ENCODE results near the gene TSR2. TPM values are rescaled to one million over a fixed set of nuclear protein-coding genes. Genes with fewer than 3 reads are reported as not detected.

TSR2 gene
- polyA plus RNA-seq, 1 donor (not counting 4 experiments of a cell fraction or from before 2014, with no cell fraction given), result 21.5 TPM

- dilution Hi-C loops (cut with MboI; ENCODE audit: extremely low pct_ligation_motif_present, low sequenced_read_pairs), result no loop called here
- no peaks in the 10 kb centered on the region for H3K9me3 ChIP-seq (ENCODE audit: control insufficient read depth, low read depth, low read length)
- H3K9me1 ChIP-seq (ENCODE audit: control insufficient read depth, extremely low read depth, insufficient read depth, low read length), result no peaks in the 10 kb centered on the region
- H3K4me3 ChIP-seq (ENCODE audit: control insufficient read depth in 2 of 3, extremely low read depth in 1 of 3, insufficient read depth in 2 of 3, low read depth in 1 of 3, low read length in 3 of 3), result no peak overlapping the region
- no peaks in the 10 kb centered on the region for H3K4me1 ChIP-seq (ENCODE audit: control insufficient read depth, extremely low read depth, insufficient read depth, low read length)
- no peak overlapping the region for H3K9ac ChIP-seq (ENCODE audit: control insufficient read depth, extremely low read depth, insufficient read depth, low read length)
- no peaks in the 10 kb centered on the region for H3K79me2 ChIP-seq (ENCODE audit: control insufficient read depth, insufficient read depth, low read length)
- H3K27ac ChIP-seq (ENCODE audit: control insufficient read depth, insufficient read depth, low read length), result no peak overlapping the region
- no peak for DNase-seq (ENCODE audit: low read depth, low spot score)
- no peaks in the 10 kb centered on the region for H4K20me1 ChIP-seq (ENCODE audit: control insufficient read depth, extremely low read depth, insufficient read depth, low read length)
- no peak for FAIRE-seq
- no peaks in the 10 kb centered on the region for H3K36me3 ChIP-seq (ENCODE audit: control insufficient read depth in 2 of 2, extremely low read depth in 1 of 2, insufficient read depth in 2 of 2, low read length in 2 of 2)
- H3K4me2 ChIP-seq (ENCODE audit: control insufficient read depth, extremely low read depth, insufficient read depth, low read depth, low read length), result no peak overlapping the region
- no peaks in the 10 kb centered on the region for H3K27me3 ChIP-seq (ENCODE audit: control insufficient read depth, extremely low read depth, insufficient read depth, low read length)
- no peak overlapping the region for H2AFZ ChIP-seq (ENCODE audit: control insufficient read depth, low read length)
- TF ChIP-seq EZH2 (IDR thresholded peaks at IDR 0.05; ENCODE audit: low read length) (no peak), CTCF (optimal IDR thresholded peaks at IDR 0.05 in 1 of 3, IDR thresholded peaks at IDR 0.05 in 1 of 3, conservative IDR thresholded peaks at IDR 0.05 in 1 of 3; ENCODE audit: extremely low read depth in 1 of 3, insufficient read depth in 2 of 3, low read length in 3 of 3) (no peak)
These were observed 5.1 kb upstream of the TSR2 start for GRCh38 chrX:54435121-54435520.

- no peak overlapping the region for H3K4me2 ChIP-seq (ENCODE audit: control insufficient read depth, extremely low read depth, insufficient read depth, low read depth, low read length)
- dilution Hi-C loops (cut with MboI; ENCODE audit: extremely low pct_ligation_motif_present, low sequenced_read_pairs), result no loop called here
- FAIRE-seq, result no peak
These were observed 2.6 kb downstream of the TSR2 start for GRCh38 chrX:54442790-54443189.

More at GRCh38 chrX:54442790-54443189, 2.6 kb downstream of the TSR2 start:
- Histone ChIP-seq H3K4me3 (ENCODE audit: control insufficient read depth in 2 of 3, extremely low read depth in 1 of 3, insufficient read depth in 2 of 3, low read depth in 1 of 3, low read length in 3 of 3) (no peak overlapping the region), H3K4me1 (ENCODE audit: control insufficient read depth, extremely low read depth, insufficient read depth, low read length) (peaks cover 6% of the 10 kb centered on the region), H4K20me1 (ENCODE audit: control insufficient read depth, extremely low read depth, insufficient read depth, low read length) (no peaks in the 10 kb centered on the region), H2AFZ (ENCODE audit: control insufficient read depth, low read length) (no peak overlapping the region), H3K79me2 (ENCODE audit: control insufficient read depth, insufficient read depth, low read length) (peaks cover 25% of the 10 kb centered on the region), H3K27ac (ENCODE audit: control insufficient read depth, insufficient read depth, low read length) (no peak overlapping the region), H3K9ac (ENCODE audit: control insufficient read depth, extremely low read depth, insufficient read depth, low read length) (no peak overlapping the region), H3K27me3 (ENCODE audit: control insufficient read depth, extremely low read depth, insufficient read depth, low read length) (no peaks in the 10 kb centered on the region), H3K9me3 (ENCODE audit: control insufficient read depth, low read depth, low read length) (no peaks in the 10 kb centered on the region), H3K36me3 (ENCODE audit: control insufficient read depth in 2 of 2, extremely low read depth in 1 of 2, insufficient read depth in 2 of 2, low read length in 2 of 2) (peaks cover 0 to 4% of the 10 kb centered on the region in 2 experiments), H3K9me1 (ENCODE audit: control insufficient read depth, extremely low read depth, insufficient read depth, low read length) (no peaks in the 10 kb centered on the region)
- DNase-seq (ENCODE audit: low read depth, low spot score), result no peak
- TF ChIP-seq EZH2 (IDR thresholded peaks at IDR 0.05; ENCODE audit: low read length) (no peak), CTCF (optimal IDR thresholded peaks at IDR 0.05 in 1 of 3, IDR thresholded peaks at IDR 0.05 in 1 of 3, conservative IDR thresholded peaks at IDR 0.05 in 1 of 3; ENCODE audit: extremely low read depth in 1 of 3, insufficient read depth in 2 of 3, low read length in 3 of 3) (no peak)
